Measurements from ENCODE around the gene PSMD1.

DNA sequence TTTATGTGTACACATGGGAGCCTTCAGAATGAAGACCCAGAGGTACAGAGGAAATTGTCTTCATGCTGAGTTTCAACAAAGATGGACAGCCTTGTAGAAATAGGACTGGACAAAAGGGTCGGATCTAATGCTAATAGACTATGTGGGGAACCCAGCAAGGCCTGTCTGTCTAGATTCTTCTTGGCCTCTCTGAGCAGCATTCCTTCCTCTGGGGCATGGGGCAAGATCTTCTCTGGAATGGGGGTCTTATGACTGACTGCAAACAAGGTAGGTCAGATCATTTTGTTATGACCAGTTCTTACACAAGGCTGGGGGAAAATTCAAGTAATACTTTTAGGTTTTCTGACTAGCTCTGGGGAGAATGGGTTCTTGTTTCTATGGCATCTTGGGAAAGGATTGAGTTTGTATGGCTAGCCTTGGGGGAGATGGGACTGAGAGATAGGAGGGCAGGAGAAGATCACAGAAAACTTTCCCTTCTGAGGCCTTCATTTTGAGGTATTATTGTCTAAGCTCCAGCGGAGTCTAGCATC, 46.4 kb upstream of the PSMD1 start:
- TF ChIP-seq, protein P1, sequence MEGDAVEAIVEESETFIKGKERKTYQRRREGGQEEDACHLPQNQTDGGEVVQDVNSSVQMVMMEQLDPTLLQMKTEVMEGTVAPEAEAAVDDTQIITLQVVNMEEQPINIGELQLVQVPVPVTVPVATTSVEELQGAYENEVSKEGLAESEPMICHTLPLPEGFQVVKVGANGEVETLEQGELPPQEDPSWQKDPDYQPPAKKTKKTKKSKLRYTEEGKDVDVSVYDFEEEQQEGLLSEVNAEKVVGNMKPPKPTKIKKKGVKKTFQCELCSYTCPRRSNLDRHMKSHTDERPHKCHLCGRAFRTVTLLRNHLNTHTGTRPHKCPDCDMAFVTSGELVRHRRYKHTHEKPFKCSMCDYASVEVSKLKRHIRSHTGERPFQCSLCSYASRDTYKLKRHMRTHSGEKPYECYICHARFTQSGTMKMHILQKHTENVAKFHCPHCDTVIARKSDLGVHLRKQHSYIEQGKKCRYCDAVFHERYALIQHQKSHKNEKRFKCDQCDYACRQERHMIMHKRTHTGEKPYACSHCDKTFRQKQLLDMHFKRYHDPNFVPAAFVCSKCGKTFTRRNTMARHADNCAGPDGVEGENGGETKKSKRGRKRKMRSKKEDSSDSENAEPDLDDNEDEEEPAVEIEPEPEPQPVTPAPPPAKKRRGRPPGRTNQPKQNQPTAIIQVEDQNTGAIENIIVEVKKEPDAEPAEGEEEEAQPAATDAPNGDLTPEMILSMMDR (optimal IDR thresholded peaks at IDR 0.05 in 1 of 3, IDR thresholded peaks at IDR 0.05 in 1 of 3, conservative IDR thresholded peaks at IDR 0.05 in 1 of 3; ENCODE audit: extremely low read depth in 1 of 3, insufficient read depth in 2 of 3, low read length in 3 of 3): no peak
- TF ChIP-seq EZH2 (IDR thresholded peaks at IDR 0.05; ENCODE audit: low read length): no peak
